ENCODE results near the gene CSAG3.
"Not testable (repeated sequence)": the region's sequence is repeated elsewhere in the genome, so short reads cannot be mapped to it uniquely, and the experiment has no call there.

The CSAG3 gene

GRCh38 chrX:152758918-152759317, at the start of gene CSAG3:
CSAG3 (plus strand) TSS chrX:152759218.
- DNase-seq (ENCODE audit: low spot score) = not testable (repeated sequence)

GRCh38 chrX:152713195-152713594, 45.8 kb upstream of the CSAG3 start:
- not testable (repeated sequence) for DNase-seq (ENCODE audit: low spot score)

GRCh38 chrX:152713815-152714787, 44.9 kb upstream of the CSAG3 start, which contains the start of gene MAGEA2B:
MAGEA2B (plus strand) TSS chrX:152714628; CDS start chrX:152717107, 2,479 bp downstream.
- DNase-seq (ENCODE audit: low spot score) = not testable (repeated sequence)

DNA sequence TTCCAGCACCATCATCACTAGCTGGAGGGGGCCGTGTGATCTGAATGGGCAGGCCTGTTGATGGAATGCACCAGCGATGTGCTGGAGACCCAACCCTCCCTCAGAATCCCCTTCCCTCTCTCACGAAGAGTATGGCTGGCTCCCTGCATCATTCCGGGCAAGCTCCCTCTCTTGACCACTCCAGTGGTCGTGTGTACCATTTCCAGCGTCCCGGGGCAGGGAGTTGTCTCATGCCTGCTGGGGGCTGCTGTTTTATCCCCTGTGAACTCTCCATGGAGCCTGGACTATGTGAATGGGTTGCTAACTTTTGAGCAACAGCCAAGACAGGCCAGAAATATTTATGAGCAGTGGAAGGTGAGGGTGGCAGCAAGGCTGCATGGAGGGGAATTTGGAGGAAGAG, 33.6 kb upstream of the CSAG3 start:
- DNase-seq (ENCODE audit: low spot score) = no peak

DNA sequence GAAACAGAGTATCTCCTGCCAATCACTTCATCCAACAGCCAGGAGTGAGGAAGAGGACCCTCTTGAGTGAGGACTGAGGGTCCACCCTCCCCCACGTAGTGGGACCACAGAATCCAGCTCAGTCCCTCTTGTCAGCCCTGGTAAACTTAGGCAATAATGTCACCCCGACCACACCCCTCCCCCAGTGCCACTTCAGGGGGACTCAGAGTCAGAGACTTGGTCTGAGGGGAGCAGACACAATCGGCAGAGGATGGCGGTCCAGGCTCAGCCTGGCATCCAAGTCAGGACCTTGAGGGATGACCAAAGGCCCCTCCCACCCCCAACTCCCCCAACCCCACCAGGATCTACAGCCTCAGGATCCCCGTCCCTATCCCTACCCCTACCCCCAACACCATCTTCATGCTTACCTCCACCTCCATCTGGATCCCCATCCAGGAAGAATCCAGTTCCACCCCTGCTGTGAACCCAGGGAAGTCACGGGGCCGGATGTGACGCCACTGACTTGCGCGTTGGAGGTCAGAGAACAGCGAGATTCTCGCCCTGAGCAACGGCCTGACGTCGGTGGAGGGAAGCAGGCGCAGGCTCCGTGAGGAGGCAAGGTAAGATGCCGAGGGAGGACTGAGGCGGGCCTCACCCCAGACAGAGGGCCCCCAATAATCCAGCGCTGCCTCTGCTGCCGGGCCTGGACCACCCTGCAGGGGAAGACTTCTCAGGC, 25.6 kb upstream of the CSAG3 start, which contains the start of the genes CSAG1 and MAGEA12:
Gene CSAG1, minus strand, starts transcription at position 461 of the 715 bp plus-strand sequence. CDS start 1,261 bp downstream, outside the sequence.
Gene MAGEA12, plus strand, starts transcription at position 497 of the 715 bp plus-strand sequence. CDS start 2,405 bp downstream, outside the sequence.
- DNase-seq (ENCODE audit: low spot score) = no peak

GRCh38 chrX:152734143-152734858, 24.7 kb upstream of the CSAG3 start:
- DNase-seq (ENCODE audit: low spot score) = not testable (repeated sequence)

DNA sequence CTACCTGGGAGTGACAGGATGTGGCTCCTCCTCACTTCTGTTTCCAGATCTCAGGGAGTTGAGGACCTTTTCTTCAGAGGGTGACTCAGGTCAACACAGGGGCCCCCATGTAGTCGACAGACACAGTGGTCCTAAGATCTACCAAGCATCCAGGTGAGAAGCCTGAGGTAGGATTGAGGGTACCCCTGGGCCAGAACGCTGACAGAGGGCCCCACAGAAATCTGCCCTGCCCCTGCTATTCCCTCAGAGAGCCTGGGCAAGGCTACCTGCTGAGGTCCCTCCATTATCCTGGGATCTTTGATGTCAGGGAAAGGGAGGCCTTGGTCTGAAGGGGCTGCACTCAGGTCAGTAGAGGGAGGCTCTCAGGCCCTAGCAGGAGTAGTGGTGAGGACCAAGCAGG, 23.9 kb upstream of the CSAG3 start:
- DNase-seq (ENCODE audit: low spot score) = no peak

- no peak for DNase-seq (ENCODE audit: low spot score)
These were observed 23.0 kb upstream of the CSAG3 start for GRCh38 chrX:152735860-152736511.

DNA sequence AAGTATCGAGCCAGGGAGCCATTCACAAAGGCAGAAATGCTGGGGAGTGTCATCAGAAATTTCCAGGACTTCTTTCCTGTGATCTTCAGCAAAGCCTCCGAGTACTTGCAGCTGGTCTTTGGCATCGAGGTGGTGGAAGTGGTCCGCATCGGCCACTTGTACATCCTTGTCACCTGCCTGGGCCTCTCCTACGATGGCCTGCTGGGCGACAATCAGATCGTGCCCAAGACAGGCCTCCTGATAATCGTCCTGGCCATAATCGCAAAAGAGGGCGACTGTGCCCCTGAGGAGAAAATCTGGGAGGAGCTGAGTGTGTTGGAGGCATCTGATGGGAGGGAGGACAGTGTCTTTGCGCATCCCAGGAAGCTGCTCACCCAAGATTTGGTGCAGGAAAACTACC, 22.5 kb upstream of the CSAG3 start:
- not testable (repeated sequence) for DNase-seq (ENCODE audit: low spot score)

GRCh38 chrX:152738560-152738959, 20.5 kb upstream of the CSAG3 start:
- no peak for DNase-seq (ENCODE audit: low spot score)

GRCh38 chrX:152753686-152754650, 5.0 kb upstream of the CSAG3 start, which contains the start of gene MAGEA2:
MAGEA2 (minus strand) TSS chrX:152753842; CDS start chrX:152751363, 2,479 bp downstream.
- DNase-seq (ENCODE audit: low spot score) = not testable (repeated sequence)

DNA sequence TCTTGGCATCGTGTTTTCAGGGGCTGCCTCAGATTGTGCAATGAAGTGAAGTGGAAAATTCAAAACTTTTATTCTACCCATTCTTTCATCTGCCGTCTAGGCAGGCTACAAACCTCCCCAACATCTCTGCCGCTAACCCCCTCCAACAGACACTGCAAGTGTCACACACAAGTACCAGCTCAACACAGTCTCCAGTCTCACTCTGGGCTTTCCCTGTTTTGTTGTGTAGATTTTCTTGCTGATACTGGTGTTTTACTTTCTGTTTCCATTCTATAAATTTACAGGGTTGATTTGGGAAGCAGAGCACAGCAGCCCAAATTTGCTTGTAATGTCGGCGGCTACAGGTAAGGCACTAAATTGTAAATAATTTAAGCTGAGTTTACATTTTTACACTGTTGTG, 4.1 kb upstream of the CSAG3 start:
- DNase-seq (ENCODE audit: low spot score) = not testable (repeated sequence)

DNA sequence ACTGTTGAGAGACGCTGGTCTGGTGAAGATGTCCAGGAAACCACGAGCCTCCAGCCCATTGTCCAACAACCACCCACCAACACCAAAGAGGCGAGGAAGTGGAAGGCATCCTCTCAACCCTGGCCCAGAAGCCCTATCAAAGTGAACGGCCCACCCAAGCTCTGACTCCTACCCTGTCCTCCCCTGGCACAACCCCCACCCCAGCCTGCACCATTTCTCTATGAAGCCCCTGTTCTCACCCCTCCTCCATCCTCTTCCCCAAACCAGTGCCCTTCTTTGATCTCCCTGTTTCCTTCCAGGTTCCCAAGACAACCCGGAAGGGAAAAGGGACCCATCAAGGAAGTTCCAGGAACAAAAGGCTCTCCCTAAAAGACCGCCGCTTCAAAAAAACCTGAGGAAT, 526 bp downstream of the CSAG3 start:
- not testable (repeated sequence) for DNase-seq (ENCODE audit: low spot score)

- DNase-seq (ENCODE audit: low spot score) = not testable (repeated sequence)
These were observed 2.6 kb downstream of the CSAG3 start for GRCh38 chrX:152761582-152761981.

DNA sequence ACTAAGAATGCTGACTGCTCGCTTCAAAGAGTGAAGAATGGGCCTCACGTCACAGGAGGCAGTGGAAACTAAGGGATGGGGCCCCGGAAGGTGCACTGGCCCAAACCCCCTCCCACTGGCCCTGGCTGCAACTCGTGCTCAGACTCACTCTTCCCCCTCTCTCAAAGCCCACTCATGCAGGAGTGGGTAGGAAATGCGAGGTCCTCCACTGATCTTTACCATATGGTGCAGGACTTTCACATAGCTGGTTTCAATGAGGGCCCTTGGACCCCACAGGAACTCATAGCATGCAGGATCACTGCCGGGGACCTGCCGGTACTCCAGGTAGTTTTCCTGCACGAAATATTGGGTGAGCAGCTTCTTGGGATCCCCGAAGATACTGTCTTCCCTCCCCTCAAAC, 7.5 kb downstream of the CSAG3 start:
- not testable (repeated sequence) for DNase-seq (ENCODE audit: low spot score)

- not testable (repeated sequence) for DNase-seq (ENCODE audit: low spot score)
These were observed 10.7 kb downstream of the CSAG3 start, which contains the start of gene MAGEA6 for GRCh38 chrX:152769549-152770289. MAGEA6 (minus strand) TSS chrX:152769689; CDS start chrX:152767650, 2,039 bp downstream.

DNA sequence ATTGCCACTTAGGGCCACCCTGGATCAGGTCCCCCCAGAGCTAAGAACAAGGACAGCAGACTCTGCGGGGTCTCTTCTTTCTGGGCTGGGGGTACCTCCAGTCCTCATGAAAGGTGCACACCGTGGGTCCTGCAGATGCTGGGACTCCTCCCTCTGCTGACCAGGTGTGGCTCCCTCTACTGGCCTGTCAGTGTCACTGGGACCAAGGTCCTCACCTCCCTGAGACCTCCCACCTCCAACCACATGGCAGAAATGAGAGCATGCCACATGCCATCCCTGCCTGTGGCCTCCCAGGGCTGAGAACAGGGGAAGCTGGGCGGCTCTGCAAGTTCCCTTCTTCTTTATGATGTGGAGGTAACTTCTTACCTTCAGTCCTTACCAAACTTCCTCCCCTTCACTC, 28.0 kb downstream of the CSAG3 start:
- not testable (repeated sequence) for DNase-seq (ENCODE audit: low spot score)

DNA sequence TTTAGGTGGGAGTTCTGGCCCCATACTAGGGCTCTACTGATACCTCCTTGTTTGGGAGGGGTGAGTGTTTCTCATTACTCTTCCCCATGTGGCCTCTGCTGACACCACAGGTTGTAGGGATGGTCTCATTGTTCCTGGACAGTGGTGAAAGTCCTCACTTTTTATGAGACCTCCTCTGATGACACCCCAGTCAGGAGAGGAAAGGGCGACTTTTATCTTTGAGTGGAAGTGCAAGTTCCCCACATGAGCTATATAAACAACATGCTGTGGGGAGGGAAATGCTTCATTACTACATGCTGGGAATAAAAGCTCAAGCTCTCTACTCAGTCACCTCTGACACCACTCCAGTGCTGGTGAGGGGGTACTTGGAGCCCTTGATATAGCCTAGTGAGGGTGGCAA, 39.9 kb downstream of the CSAG3 start:
- DNase-seq (ENCODE audit: low spot score) = no peak

- no peak for DNase-seq (ENCODE audit: low spot score)
These were observed 47.0 kb downstream of the CSAG3 start for GRCh38 chrX:152806035-152806434.
